ENCODE results near the gene PSME2. TPM values are rescaled to one million over a fixed set of nuclear protein-coding genes. Genes with fewer than 3 reads are reported as not detected.

PSME2 gene
- total RNA-seq, 1 experiment from 2014 or later: 126 TPM

DNA sequence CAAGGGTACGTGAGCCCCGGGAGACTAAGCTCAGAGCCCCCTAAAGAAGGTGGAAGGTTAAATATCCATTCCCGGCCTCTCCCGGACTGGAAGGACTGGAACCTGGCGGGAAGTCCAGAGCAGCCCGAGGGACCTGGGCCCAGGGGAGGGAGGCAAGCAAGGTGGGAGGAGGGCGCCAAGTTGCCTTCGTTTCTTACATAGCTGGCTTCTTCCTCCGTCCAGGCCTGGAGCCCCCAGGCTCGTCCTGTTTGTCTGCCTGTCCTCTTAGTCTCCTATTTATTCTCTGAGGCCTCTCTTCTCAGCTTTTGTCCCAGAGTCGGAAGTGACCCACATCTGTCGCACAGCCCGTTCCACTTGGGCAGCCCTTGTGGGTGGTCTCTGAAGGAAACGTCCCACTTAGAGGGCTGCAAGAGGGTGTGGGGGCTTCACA, 51.6 kb downstream of the PSME2 start:
- peaks cover 6% of the 10 kb centered on the region for H3K23me2 ChIP-seq (ENCODE audit: insufficient read length, low read depth, low read length, poor library complexity, severe bottlenecking)
- no peak overlapping the region for H2AK5ac ChIP-seq (ENCODE audit: insufficient read length, low read length)
- no peak overlapping the region for H2BK20ac ChIP-seq (ENCODE audit: low read depth, low read length, poor library complexity, severe bottlenecking)
- peak overlapping the region; percentile 90 to 93 for H3K4me3 Mint-ChIP-seq
- no peak overlapping the region for H2BK5ac ChIP-seq (ENCODE audit: insufficient read length, low read length)
- no peak overlapping the region for H3K23ac ChIP-seq (ENCODE audit: insufficient read length, low read depth, low read length)
- H3K4me1 Mint-ChIP-seq: peaks cover 21 to 37% of the 10 kb centered on the region in 2 experiments
- no peaks in the 10 kb centered on the region; the same call in 1 of the 2 replicates for H3K4me1 ChIP-seq (ENCODE audit: insufficient read depth, low read length)
- peaks cover 0 to 2% of the 10 kb centered on the region in 2 experiments; a peak in 3 of 5 replicates for H3K9me3 Mint-ChIP-seq
- H3K27ac Mint-ChIP-seq: peak overlapping the region; percentile 95 to 98 (median 97)
- no peaks in the 10 kb centered on the region for H3K9me3 ChIP-seq (ENCODE audit: control insufficient read depth, low read depth, low read length)
- H3K27me3 Mint-ChIP-seq (ENCODE audit: low read depth): peaks cover 4% of the 10 kb centered on the region
- DNase-seq: no peak
- TF ChIP-seq CTCF (conservative IDR thresholded peaks at IDR 0.05): no peak
- no peak overlapping the region for H4K8ac ChIP-seq (replicated peaks; ENCODE audit: insufficient read length, low read depth, low read length)
- no peak overlapping the region for H2BK15ac ChIP-seq (ENCODE audit: low read depth, low read length)
- H3K4ac ChIP-seq (ENCODE audit: low read depth, low read length): no peak overlapping the region
- peaks cover 26 to 41% (median 30%) of the 10 kb centered on the region in 3 experiments; a peak in 6 of 7 replicates for H3K36me3 Mint-ChIP-seq (ENCODE audit: insufficient read depth in 1 of 3, low read depth in 3 of 3)
- WGBS (ENCODE audit: extremely low coverage, insufficient read length, low lambda C conversion rate): no CpG with 5 or more reads among the region's 14 CpGs
- peak overlapping the region; percentile 85 for H3K4me2 ChIP-seq (ENCODE audit: insufficient read depth, insufficient read length, low read length)
- H3K79me2 ChIP-seq (ENCODE audit: insufficient read depth, low read length): no peaks in the 10 kb centered on the region; the same call in 1 of the 2 replicates
- peak overlapping the region; percentile 39 for H4K91ac ChIP-seq (ENCODE audit: insufficient read length, low read depth, low read length)
- H3K18ac ChIP-seq (ENCODE audit: insufficient read length, low read depth, low read length): peak overlapping the region; percentile 89
- H3K56ac ChIP-seq (ENCODE audit: insufficient read length, low read depth, low read length): no peak overlapping the region
- no peak overlapping the region for H2AFZ ChIP-seq (ENCODE audit: low read length)
- H3K79me1 ChIP-seq (ENCODE audit: insufficient read depth, low read depth, low read length, poor library complexity, severe bottlenecking): no peaks in the 10 kb centered on the region
- H3K27ac ChIP-seq (ENCODE audit: insufficient read length, low read depth, low read length): no peak overlapping the region
- no peak overlapping the region for H2BK12ac ChIP-seq (ENCODE audit: insufficient read length, low read depth, low read length)
- peak overlapping the region; percentile 89 for H3K9ac ChIP-seq (ENCODE audit: extremely low read depth, insufficient read length, low read length)
- H3T11ph ChIP-seq (ENCODE audit: low read length): no peak overlapping the region
- no peak overlapping the region for H4K5ac ChIP-seq (ENCODE audit: insufficient read length, low read depth, low read length)
- H3K27me3 ChIP-seq (ENCODE audit: insufficient read depth, low read length): no peaks in the 10 kb centered on the region
- peak overlapping the region; percentile 84; the same call in 1 of the 2 replicates for H3K14ac ChIP-seq (ENCODE audit: insufficient read depth, low read length)
- no peaks in the 10 kb centered on the region for H4K20me1 ChIP-seq (ENCODE audit: control insufficient read depth, insufficient read depth, insufficient read length)
- no peak overlapping the region for H2BK120ac ChIP-seq (ENCODE audit: low read depth, low read length, poor library complexity, severe bottlenecking)
